Gastrocnemius medialis (tissue), 4 donors: ENCODE data around the gene CHAC1. TPM values are rescaled to one million over a fixed set of nuclear protein-coding genes. Genes with fewer than 3 reads are reported as not detected.

Source experiments
- ATAC-seq, 2 donors: fragments of 150-250 bp; one replicate each; pipeline ENCODE4 v1.9.1; 2016
- DNase-seq, 2 donors: peaks; one replicate each; pipeline ENCODE4 v3.0.0-alpha.2; 2019
- H3K27ac ChIP-seq, 4 donors: fragments of 200-600 bp; sonication (generic); 1 replicate in 1 of 4; 2 replicates in 3 of 4; pipeline ENCODE4 v1.5.1; 2016 to 2018; ENCODE audit warnings: mild to moderate bottlenecking in 2 of 4, moderate library complexity in 1 of 4
- H3K27me3 ChIP-seq, 3 donors: fragments of 200-600 bp; sonication (generic) in 2 of 3; 1 replicate in 1 of 3; 2 replicates in 2 of 3; pipeline versions ENCODE4 v1.5.1 to v1.6.0; 2016 to 2019; ENCODE audit warnings: mild to moderate bottlenecking in 1 of 3, moderate library complexity in 1 of 3
- H3K36me3 ChIP-seq, 2 donors: fragments of 200-600 bp; sonication (generic) in 1 of 2; one replicate each; pipeline ENCODE4 v1.5.1; 2017 to 2018
- H3K4me1 ChIP-seq, 2 donors: fragments of 200-600 bp; sonication (generic) in 1 of 2; one replicate each; pipeline ENCODE4 v1.5.1; 2016 to 2017; ENCODE audit warnings: mild to moderate bottlenecking in 2 of 2
- H3K4me3 ChIP-seq, 4 donors: fragments of 200-600 bp; sonication (generic) in 3 of 4; 1 replicate in 1 of 4; 2 replicates in 3 of 4; pipeline ENCODE4 v1.5.1; 2016 to 2019; ENCODE audit warnings: mild to moderate bottlenecking in 2 of 4
- H3K9me3 ChIP-seq, 3 donors: fragments of 200-600 bp; sonication (generic) in 2 of 3; 1 replicate in 1 of 3; 2 replicates in 2 of 3; pipeline ENCODE4 v1.5.1; 2016 to 2019
- POLR2A ChIP-seq, 2 donors: fragments of 450-650 bp; IDR thresholded peaks; one replicate each; pipeline ENCODE4 v1.6.1; 2017; ENCODE audit warnings: antibody characterized with exemption in 2 of 2, mild to moderate bottlenecking in 2 of 2, moderate library complexity in 2 of 2
- in situ Hi-C, 4 donors: fragments of 200-750 bp; cut with MboI; loops; one replicate each; pipeline versions ENCODE4 v1.15.0 to v1.8.0; 2017; ENCODE audit warnings: low sequenced_read_pairs in 4 of 4
- intact Hi-C: fragments of 100-400 bp; cut with DNase I; formaldehyde crosslinking; loops from one replicate; pipeline ENCODE4 v1.15.1; 2023; ENCODE audit warnings: low total_unique reads
- total RNA-seq, 4 donors: library from RNA; depleted of rRNA; stranded (reverse); fragments of >200 nt; gene quantifications; one replicate each; pipeline versions ENCODE4 v1.1.0 to v1.2.3, GENCODE V29; 2016
- TF ChIP-seq, protein P1 (sequence below), 5 experiments: fragments of 450-650 bp in 3 of 5; fragments of 200-600 bp in 2 of 5; sonication (generic) in 2 of 5; IDR thresholded peaks in 4 of 5; conservative IDR thresholded peaks in 1 of 5; 1 replicate in 4 of 5; 2 replicates in 1 of 5; pipeline ENCODE4 v1.5.1; 2016 to 2019; ENCODE audit warnings: antibody characterized with exemption in 5 of 5, mild to moderate bottlenecking in 3 of 5, moderate library complexity in 3 of 5

The CHAC1 gene
- total RNA-seq, 4 donors from 2014 or later = 93.4 to 320 (median 139) TPM

DNA sequence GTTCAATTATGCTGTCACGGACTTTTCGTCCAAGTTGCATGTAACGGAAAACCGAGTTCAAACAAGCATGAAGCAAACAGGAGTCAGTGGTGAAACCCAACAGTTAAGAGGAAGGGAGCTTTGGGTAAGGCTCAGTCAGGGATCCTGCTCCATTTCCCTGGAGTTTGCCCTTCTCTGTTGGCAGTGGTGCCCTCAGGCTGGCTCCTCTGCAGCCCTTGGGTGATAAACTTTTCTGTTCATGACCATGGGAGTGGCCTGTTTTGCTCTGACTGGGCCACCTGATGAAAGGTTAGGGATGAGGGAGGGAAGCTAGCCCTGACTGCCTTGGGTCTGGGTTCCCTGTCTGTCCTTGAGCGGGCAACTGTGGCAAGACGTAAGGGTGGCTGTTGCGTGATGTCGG lies 16.1 kb downstream of the CHAC1 start:
- no peak overlapping the region for H3K27ac ChIP-seq
- peaks cover 12 to 16% of the 10 kb centered on the region in 2 donors for H3K4me1 ChIP-seq
- no peaks in the 10 kb centered on the region for H3K9me3 ChIP-seq
- in situ Hi-C loops = no loop called here
- H3K36me3 ChIP-seq = peaks cover 0 to under 1% of the 10 kb centered on the region in 2 donors
- no peaks in the 10 kb centered on the region for H3K27me3 ChIP-seq
- no peak for ATAC-seq
- no peak overlapping the region for H3K4me3 ChIP-seq
- intact Hi-C loops = no loop called here
- TF ChIP-seq, protein P1, sequence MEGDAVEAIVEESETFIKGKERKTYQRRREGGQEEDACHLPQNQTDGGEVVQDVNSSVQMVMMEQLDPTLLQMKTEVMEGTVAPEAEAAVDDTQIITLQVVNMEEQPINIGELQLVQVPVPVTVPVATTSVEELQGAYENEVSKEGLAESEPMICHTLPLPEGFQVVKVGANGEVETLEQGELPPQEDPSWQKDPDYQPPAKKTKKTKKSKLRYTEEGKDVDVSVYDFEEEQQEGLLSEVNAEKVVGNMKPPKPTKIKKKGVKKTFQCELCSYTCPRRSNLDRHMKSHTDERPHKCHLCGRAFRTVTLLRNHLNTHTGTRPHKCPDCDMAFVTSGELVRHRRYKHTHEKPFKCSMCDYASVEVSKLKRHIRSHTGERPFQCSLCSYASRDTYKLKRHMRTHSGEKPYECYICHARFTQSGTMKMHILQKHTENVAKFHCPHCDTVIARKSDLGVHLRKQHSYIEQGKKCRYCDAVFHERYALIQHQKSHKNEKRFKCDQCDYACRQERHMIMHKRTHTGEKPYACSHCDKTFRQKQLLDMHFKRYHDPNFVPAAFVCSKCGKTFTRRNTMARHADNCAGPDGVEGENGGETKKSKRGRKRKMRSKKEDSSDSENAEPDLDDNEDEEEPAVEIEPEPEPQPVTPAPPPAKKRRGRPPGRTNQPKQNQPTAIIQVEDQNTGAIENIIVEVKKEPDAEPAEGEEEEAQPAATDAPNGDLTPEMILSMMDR (IDR thresholded peaks at IDR 0.05 in 4 of 5, conservative IDR thresholded peaks at IDR 0.05 in 1 of 5) = no peak
- TF ChIP-seq POLR2A (IDR thresholded peaks at IDR 0.05) = no peak
- no peak for DNase-seq

- H3K36me3 ChIP-seq = peaks cover 0 to 52% of the 10 kb centered on the region in 2 donors
- no peak for TF ChIP-seq POLR2A (IDR thresholded peaks at IDR 0.05)
- TF ChIP-seq, protein P1 (IDR thresholded peaks at IDR 0.05 in 4 of 5, conservative IDR thresholded peaks at IDR 0.05 in 1 of 5) = no peak
- in situ Hi-C loops (no loop called here), intact Hi-C loops (loop anchor here (5.0 kb wide), 1 partner anchor 33 kb away; no protein-coding TSS in a partner anchor)
- H3K9me3 ChIP-seq = no peaks in the 10 kb centered on the region
- peaks cover 4 to 13% of the 10 kb centered on the region in 2 donors for H3K4me1 ChIP-seq
- H3K4me3 ChIP-seq = no peak overlapping the region
- no peak for ATAC-seq
- no peak for DNase-seq
- H3K27me3 ChIP-seq = no peaks in the 10 kb centered on the region
- H3K27ac ChIP-seq = no peak overlapping the region
Measured at GRCh38 chr15:40974879-40975278, 21.6 kb downstream of the CHAC1 start.

GRCh38 chr15:40976819-40977218 lies 23.5 kb downstream of the CHAC1 start:
- H3K9me3 ChIP-seq = no peaks in the 10 kb centered on the region
- intact Hi-C loops = loop anchor here (5.0 kb wide), 1 partner anchor 35 kb away; no protein-coding TSS in a partner anchor
- H3K4me1 ChIP-seq = peaks cover 4 to 13% of the 10 kb centered on the region in 2 donors
- H3K36me3 ChIP-seq = peaks cover 0 to 72% of the 10 kb centered on the region in 2 donors
- H3K27ac ChIP-seq = peak overlapping the region in 2 of 4 donors; percentile 38 to 52
- in situ Hi-C loops = no loop called here
- no peak overlapping the region for H3K4me3 ChIP-seq
- no peak for DNase-seq
- TF ChIP-seq POLR2A (IDR thresholded peaks at IDR 0.05) = no peak
- H3K27me3 ChIP-seq = no peaks in the 10 kb centered on the region
- no peak for ATAC-seq

- no peak for DNase-seq
Measured at GRCh38 chr15:40978141-40978540, 24.9 kb downstream of the CHAC1 start.

DNA sequence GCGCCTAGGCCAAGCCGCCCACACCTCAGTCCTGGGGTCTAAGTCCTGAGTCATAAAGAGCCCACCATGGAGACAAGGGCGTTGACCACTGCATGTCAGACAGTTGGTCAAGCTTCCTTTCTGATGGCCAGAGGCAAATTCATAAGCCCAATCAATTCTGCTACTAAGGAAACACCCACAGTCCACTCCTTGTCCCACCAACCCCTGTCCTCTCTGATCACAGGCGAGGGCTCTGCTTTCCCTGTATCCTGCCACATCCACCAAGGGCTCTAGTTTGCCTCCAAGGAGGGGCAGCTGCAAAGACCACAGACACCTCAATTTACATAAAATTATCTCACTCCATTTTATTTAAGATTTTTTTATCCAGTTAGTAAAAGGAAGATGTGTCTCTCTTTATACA lies 25.3 kb downstream of the CHAC1 start:
- H3K36me3 ChIP-seq = peaks cover 0 to 89% of the 10 kb centered on the region in 2 donors
- H3K4me1 ChIP-seq = peaks cover 4 to 13% of the 10 kb centered on the region in 2 donors
- H3K4me3 ChIP-seq = no peak overlapping the region
- in situ Hi-C loops (no loop called here), intact Hi-C loops (loop anchor here (5.0 kb wide), 1 partner anchor 36 kb away; no protein-coding TSS in a partner anchor)
- TF ChIP-seq POLR2A (IDR thresholded peaks at IDR 0.05) = no peak
- TF ChIP-seq, protein P1 (IDR thresholded peaks at IDR 0.05 in 4 of 5, conservative IDR thresholded peaks at IDR 0.05 in 1 of 5) = no peak
- H3K27ac ChIP-seq = no peak overlapping the region
- no peaks in the 10 kb centered on the region for H3K9me3 ChIP-seq
- H3K27me3 ChIP-seq = no peaks in the 10 kb centered on the region
- DNase-seq = no peak
- ATAC-seq = no peak

More at GRCh38 chr15:40978141-40978540, 24.9 kb downstream of the CHAC1 start:
- in situ Hi-C loops = no loop called here
- TF ChIP-seq, protein P1 (IDR thresholded peaks at IDR 0.05 in 4 of 5, conservative IDR thresholded peaks at IDR 0.05 in 1 of 5) = no peak
- no peak for TF ChIP-seq POLR2A (IDR thresholded peaks at IDR 0.05)
- Histone ChIP-seq H3K36me3 (peaks cover 0 to 85% of the 10 kb centered on the region in 2 donors), H3K27ac (no peak overlapping the region), H3K4me3 (no peak overlapping the region), H3K9me3 (no peaks in the 10 kb centered on the region), H3K27me3 (no peaks in the 10 kb centered on the region), H3K4me1 (peaks cover 4 to 13% of the 10 kb centered on the region in 2 donors)
- intact Hi-C loops = loop anchor here (5.0 kb wide), 1 partner anchor 36 kb away; no protein-coding TSS in a partner anchor
- no peak for ATAC-seq
